A673 (cell line): ENCODE data around the gene ERICH2. TPM values are rescaled to one million over a fixed set of nuclear protein-coding genes. Genes with fewer than 3 reads are reported as not detected.
"Not testable (repeated sequence)": the region's sequence is repeated elsewhere in the genome, so short reads cannot be mapped to it uniquely, and the experiment has no call there.

Experiments
- BruUV-seq: library from RNA; stranded (reverse); fragments of 400-500 nt; replicated peaks from 2 replicates; lab custom pipeline; 2021; lab: Mats Ljungman, UMichigan
- CTCF ChIA-PET: fragments of 300-600 bp; sonication (Branson Sonifier 250); formaldehyde crosslinking; loops from one replicate; lab custom pipeline; 2022; ENCODE audit warnings: antibody characterized with exemption; lab: Charles Lee
- POLR2A ChIA-PET: fragments of 300-600 bp; sonication (Branson Sonifier 250); formaldehyde crosslinking; loops from one replicate; lab custom pipeline; 2022; ENCODE audit warnings: antibody characterized with exemption; ENCODE audit not compliant: low non-redundant PET; lab: Charles Lee
- DNase-seq: peaks from one replicate; pipeline ENCODE4 v3.0.0-alpha.2; 2015; ENCODE audit warnings: low spot score
- H3K27ac ChIP-seq: fragments of 200-600 bp; sonication (generic); 2 replicates; pipeline ENCODE4 v1.5.1; 2016; ENCODE audit warnings: mixed run types, low read depth, mild to moderate bottlenecking, mixed read lengths, antibody characterized with exemption, low read length; ENCODE audit not compliant: poor library complexity, severe bottlenecking
- H3K27me3 ChIP-seq: fragments of 200-600 bp; sonication (generic); replicated peaks from 2 replicates; pipeline ENCODE4 v1.6.1; 2017; ENCODE audit warnings: mixed run types, low read depth, mild to moderate bottlenecking, mixed read lengths, antibody characterized with exemption, low read length; ENCODE audit not compliant: insufficient read depth, poor library complexity
- H3K36me3 ChIP-seq: fragments of 200-600 bp; sonication (generic); 2 replicates; pipeline ENCODE4 v1.6.1; 2016; ENCODE audit warnings: mixed run types, mild to moderate bottlenecking, mixed read lengths, antibody characterized with exemption, low read length; ENCODE audit not compliant: insufficient read depth, poor library complexity, severe bottlenecking
- H3K4me1 ChIP-seq: fragments of 200-600 bp; sonication (generic); 2 replicates; pipeline ENCODE4 v1.6.1; 2017; ENCODE audit warnings: mixed run types, mild to moderate bottlenecking, mixed read lengths, antibody characterized with exemption, low read length; ENCODE audit not compliant: insufficient read depth, poor library complexity, severe bottlenecking
- H3K4me3 ChIP-seq: fragments of 200-600 bp; sonication (generic); 2 replicates; pipeline ENCODE4 v1.5.1; 2016; ENCODE audit warnings: low read depth, mixed run types, mild to moderate bottlenecking, mixed read lengths, low read length; ENCODE audit not compliant: poor library complexity, severe bottlenecking
- H3K9me3 ChIP-seq: fragments of 200-600 bp; sonication (generic); 2 replicates; pipeline ENCODE4 v1.6.1; 2016; ENCODE audit warnings: mixed run types, low read depth, mild to moderate bottlenecking, mixed read lengths, antibody characterized with exemption, low read length; ENCODE audit not compliant: poor library complexity, severe bottlenecking
- EZH2 ChIP-seq: fragments of 200-600 bp; sonication (generic); IDR thresholded peaks from 2 replicates; pipeline ENCODE4 v1.6.1; 2017; ENCODE audit warnings: borderline replicate concordance, low read depth, mild to moderate bottlenecking, mixed read lengths, antibody characterized with exemption, low read length; ENCODE audit not compliant: poor library complexity, severe bottlenecking
- intact Hi-C: fragments of 100-400 bp; cut with micrococcal nuclease; formaldehyde crosslinking; loops from one replicate; pipeline ENCODE4 v1.10.0; 2022; ENCODE audit not compliant: unreplicated experiment
- total RNA-seq: library from RNA; stranded (reverse); gene quantifications from 2 replicates; pipeline ENCODE4 v1.2.3, GENCODE V29; 2021
- TF ChIP-seq, protein P1 (sequence below): fragments of 300-800, 200-600 bp; sonication (generic); conservative IDR thresholded peaks from 2 replicates; pipeline ENCODE4 v1.5.1; 2017; ENCODE audit warnings: low read depth, mild to moderate bottlenecking, antibody characterized with exemption, low read length, moderate library complexity, mixed read lengths

The ERICH2 gene
- total RNA-seq, 1 experiment from 2014 or later = not detected

DNA sequence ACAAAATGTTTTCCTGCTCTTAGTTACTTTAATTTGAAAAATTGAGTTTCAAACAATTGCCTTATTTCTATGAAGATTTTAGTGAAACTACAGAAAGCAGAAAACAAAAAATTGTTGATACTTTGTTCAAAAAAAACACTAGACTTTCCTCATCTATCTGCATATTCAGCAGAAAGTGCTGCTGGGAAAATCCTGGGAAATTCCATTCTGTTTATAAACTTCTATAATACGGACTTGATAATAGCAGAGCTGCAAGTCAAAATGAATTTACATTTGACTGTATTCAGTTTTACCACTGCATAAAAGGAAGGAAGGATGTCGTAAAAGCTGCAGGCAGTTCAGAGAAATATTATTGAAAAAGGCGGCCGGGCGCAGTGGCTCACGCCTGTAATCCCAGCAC, 24.9 kb upstream of the ERICH2 start:
- H3K27me3 ChIP-seq = peaks cover 40% of the 10 kb centered on the region
- H3K4me3 ChIP-seq = no peak overlapping the region
- TF ChIP-seq EZH2 = no peak
- TF ChIP-seq, protein P1, sequence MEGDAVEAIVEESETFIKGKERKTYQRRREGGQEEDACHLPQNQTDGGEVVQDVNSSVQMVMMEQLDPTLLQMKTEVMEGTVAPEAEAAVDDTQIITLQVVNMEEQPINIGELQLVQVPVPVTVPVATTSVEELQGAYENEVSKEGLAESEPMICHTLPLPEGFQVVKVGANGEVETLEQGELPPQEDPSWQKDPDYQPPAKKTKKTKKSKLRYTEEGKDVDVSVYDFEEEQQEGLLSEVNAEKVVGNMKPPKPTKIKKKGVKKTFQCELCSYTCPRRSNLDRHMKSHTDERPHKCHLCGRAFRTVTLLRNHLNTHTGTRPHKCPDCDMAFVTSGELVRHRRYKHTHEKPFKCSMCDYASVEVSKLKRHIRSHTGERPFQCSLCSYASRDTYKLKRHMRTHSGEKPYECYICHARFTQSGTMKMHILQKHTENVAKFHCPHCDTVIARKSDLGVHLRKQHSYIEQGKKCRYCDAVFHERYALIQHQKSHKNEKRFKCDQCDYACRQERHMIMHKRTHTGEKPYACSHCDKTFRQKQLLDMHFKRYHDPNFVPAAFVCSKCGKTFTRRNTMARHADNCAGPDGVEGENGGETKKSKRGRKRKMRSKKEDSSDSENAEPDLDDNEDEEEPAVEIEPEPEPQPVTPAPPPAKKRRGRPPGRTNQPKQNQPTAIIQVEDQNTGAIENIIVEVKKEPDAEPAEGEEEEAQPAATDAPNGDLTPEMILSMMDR = no peak
- no peaks in the 10 kb centered on the region for H3K4me1 ChIP-seq
- no TSS peak for BruUV-seq
- intact Hi-C loops = no loop called here
- DNase-seq = no peak
- H3K27ac ChIP-seq = no peak overlapping the region
- ChIA-PET POLR2A (no interaction called here), CTCF (no interaction called here)
- no peaks in the 10 kb centered on the region for H3K9me3 ChIP-seq
- H3K36me3 ChIP-seq = no peaks in the 10 kb centered on the region

DNA sequence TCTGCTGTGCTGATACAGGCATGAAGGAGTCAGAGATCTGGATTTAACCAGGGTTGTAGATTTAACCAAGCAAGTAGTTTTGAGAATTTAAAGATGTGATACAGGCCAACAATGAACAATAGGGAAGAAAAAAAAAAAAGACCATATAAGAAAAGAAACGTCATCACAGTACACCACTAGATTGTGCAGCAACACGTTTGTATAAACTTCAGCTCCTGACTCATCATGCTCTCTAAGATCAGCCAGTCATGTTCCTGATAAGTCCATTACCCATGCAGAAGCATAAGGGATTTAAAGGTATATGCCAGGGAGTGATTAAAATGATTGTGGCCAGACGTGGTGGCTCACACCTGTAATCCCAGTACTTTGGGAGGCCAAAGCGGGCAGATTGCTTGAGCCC, 22.3 kb upstream of the ERICH2 start:
- peaks cover 33% of the 10 kb centered on the region for H3K27me3 ChIP-seq
- CTCF ChIA-PET = no interaction called here
- no peak for TF ChIP-seq EZH2
- TF ChIP-seq, protein P1 = no peak
- no peaks in the 10 kb centered on the region for H3K9me3 ChIP-seq
- intact Hi-C loops = no loop called here
- H3K36me3 ChIP-seq = no peaks in the 10 kb centered on the region
- no peaks in the 10 kb centered on the region for H3K4me1 ChIP-seq
- POLR2A ChIA-PET = no interaction called here
- no peak for DNase-seq
- H3K27ac ChIP-seq = no peak overlapping the region
- no peak overlapping the region for H3K4me3 ChIP-seq
- BruUV-seq = no TSS peak

DNA sequence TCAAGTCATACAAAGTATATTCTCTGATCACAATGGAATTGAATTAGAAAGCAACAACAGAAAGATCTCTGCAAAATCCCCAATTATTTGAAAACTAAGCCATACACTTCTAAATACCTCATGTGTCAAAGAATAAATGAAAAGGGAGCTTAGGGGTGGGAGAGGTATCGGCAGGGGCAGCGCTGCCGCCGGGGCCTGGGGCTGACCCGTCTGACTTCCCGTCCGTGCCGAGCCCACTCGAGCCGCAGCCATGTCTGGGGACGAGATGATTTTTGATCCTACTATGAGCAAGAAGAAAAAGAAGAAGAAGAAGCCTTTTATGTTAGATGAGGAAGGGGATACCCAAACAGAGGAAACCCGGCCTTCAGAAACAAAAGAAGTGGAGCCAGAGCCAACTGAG, 18.6 kb upstream of the ERICH2 start:
- H3K27ac ChIP-seq, POLR2A ChIA-PET, H3K4me1 ChIP-seq, DNase-seq, CTCF ChIA-PET, BruUV-seq, H3K36me3 ChIP-seq, intact Hi-C loops, H3K4me3 ChIP-seq, H3K9me3 ChIP-seq: not testable (repeated sequence)
- peaks cover 43% of the 10 kb centered on the region for H3K27me3 ChIP-seq

DNA sequence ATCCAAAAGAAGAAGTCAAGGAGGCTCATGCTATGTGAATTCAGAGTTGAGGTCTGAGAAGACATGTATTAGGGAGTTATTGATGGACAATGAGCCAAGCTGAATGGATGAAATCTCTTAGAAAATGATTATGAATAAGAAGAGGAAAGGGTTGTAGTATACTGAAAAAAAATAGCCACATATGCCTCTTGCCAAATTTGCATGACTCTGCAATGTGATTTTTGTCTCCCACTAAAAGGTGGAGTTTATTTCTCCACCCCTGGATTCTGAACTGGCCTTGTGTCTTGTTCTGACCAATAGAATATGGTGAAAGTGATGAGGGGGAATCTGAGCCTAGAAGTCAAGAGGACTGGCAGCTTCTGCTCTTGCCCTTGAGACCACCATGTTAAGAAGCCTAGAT, 8.6 kb upstream of the ERICH2 start:
- Histone ChIP-seq H3K4me1 (no peaks in the 10 kb centered on the region), H3K27me3 (no peaks in the 10 kb centered on the region), H3K27ac (no peak overlapping the region), H3K4me3 (no peak overlapping the region), H3K9me3 (no peaks in the 10 kb centered on the region), H3K36me3 (no peaks in the 10 kb centered on the region)
- no TSS peak for BruUV-seq
- intact Hi-C loops = no loop called here
- DNase-seq = no peak
- POLR2A ChIA-PET = no interaction called here
- CTCF ChIA-PET = no interaction called here
- TF ChIP-seq, protein P1 = no peak
- TF ChIP-seq EZH2 = no peak
